GM21381 (cell line): ENCODE data around the gene ANKMY1.
"Not testable (repeated sequence)": the region's sequence is repeated elsewhere in the genome, so short reads cannot be mapped to it uniquely, and the experiment has no call there.

ENCODE experiments used
- ATAC-seq: cut with Tn5 transposase; IDR thresholded peaks from one replicate; pipeline ENCODE4 v1.9.1; 2021; ENCODE audit warnings: mild to moderate bottlenecking, moderate library complexity; ENCODE audit not compliant: unreplicated experiment

The ANKMY1 gene

GRCh38 chr2:240556553-240557100 is 1.2 kb downstream of the ANKMY1 start:
- no peak for ATAC-seq

- ATAC-seq: no peak
Measured at GRCh38 chr2:240555541-240556250, 2.1 kb downstream of the ANKMY1 start.

- no peak for ATAC-seq
Measured at GRCh38 chr2:240554767-240555493, 2.9 kb downstream of the ANKMY1 start.

- no peak for ATAC-seq
Measured at GRCh38 chr2:240553956-240554480, 3.8 kb downstream of the ANKMY1 start.

GRCh38 chr2:240551811-240552210 is 6.0 kb downstream of the ANKMY1 start:
- no peak for ATAC-seq

GRCh38 chr2:240551288-240551687 is 6.5 kb downstream of the ANKMY1 start:
- no peak for ATAC-seq

GRCh38 chr2:240539906-240540305 is 17.9 kb downstream of the ANKMY1 start:
- no peak for ATAC-seq

GRCh38 chr2:240539101-240539500 is 18.7 kb downstream of the ANKMY1 start:
- not testable (repeated sequence) for ATAC-seq

GRCh38 chr2:240538031-240538780 is 19.6 kb downstream of the ANKMY1 start:
- no peak for ATAC-seq

GRCh38 chr2:240532031-240532775 is 25.6 kb downstream of the ANKMY1 start:
- ATAC-seq: no peak

GRCh38 chr2:240531038-240531437 is 26.8 kb downstream of the ANKMY1 start:
- no peak for ATAC-seq

GRCh38 chr2:240530181-240530580 is 27.6 kb downstream of the ANKMY1 start:
- no peak for ATAC-seq

GRCh38 chr2:240529344-240529999 is 28.3 kb downstream of the ANKMY1 start:
- no peak for ATAC-seq

- ATAC-seq: no peak
Measured at GRCh38 chr2:240528406-240529040, 29.3 kb downstream of the ANKMY1 start.

- no peak for ATAC-seq
Measured at GRCh38 chr2:240527153-240527750, 30.5 kb downstream of the ANKMY1 start.

- ATAC-seq: no peak
Measured at GRCh38 chr2:240526521-240526920, 31.3 kb downstream of the ANKMY1 start.

GRCh38 chr2:240525802-240526201 is 32.0 kb downstream of the ANKMY1 start:
- no peak for ATAC-seq

- no peak for ATAC-seq
Measured at GRCh38 chr2:240524963-240525718, 32.6 kb downstream of the ANKMY1 start.
